Stimulated activated CD8-positive, alpha-beta memory T cell treated with anti-CD3 and anti-CD28 coated beads, Interleukin-4, amount 100 ng/mL, for 4 hours (primary cell): ENCODE data around the gene FARS2.
"Not testable (repeated sequence)": the region's sequence is repeated elsewhere in the genome, so short reads cannot be mapped to it uniquely, and the experiment has no call there.

Source experiments
- DNase-seq, 2 donors: peaks; one replicate each; pipeline ENCODE4 v3.0.0-alpha.2; 2020; ENCODE audit warnings: low read depth in 2 of 2, low spot score in 1 of 2

Gene FARS2

DNA sequence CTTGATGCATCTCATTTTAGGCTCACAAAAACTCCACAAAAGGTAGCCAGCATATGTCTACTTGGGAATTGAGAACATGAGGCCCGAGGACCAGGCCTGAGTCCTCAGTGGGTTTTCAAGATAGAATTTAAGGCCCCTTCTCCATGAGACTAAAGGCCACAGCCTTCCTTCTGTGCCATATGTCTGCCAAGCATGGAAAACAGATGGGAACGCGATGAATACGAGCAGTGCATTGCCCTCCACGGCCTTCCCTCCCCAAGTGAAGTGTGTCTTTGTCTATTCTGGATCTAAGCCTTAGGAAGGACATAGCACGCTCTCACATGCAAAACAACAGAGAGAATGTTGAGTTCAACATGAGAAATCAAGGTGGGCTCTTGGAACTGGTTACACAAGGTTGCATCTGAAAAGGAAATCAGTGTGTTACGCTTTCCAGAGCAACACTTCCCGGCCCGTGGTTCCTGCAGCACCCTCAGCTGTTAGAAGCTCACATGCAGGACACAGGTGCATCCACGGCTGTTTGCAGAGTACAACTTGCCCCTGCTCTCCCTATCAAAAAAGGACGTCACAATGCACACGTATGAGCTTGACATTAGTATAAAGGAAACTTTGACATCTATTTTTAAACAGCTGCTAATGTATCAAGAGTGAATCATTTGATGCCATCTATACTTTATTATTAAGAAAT lies 515.5 kb downstream of the FARS2 start:
- no peak for DNase-seq

DNA sequence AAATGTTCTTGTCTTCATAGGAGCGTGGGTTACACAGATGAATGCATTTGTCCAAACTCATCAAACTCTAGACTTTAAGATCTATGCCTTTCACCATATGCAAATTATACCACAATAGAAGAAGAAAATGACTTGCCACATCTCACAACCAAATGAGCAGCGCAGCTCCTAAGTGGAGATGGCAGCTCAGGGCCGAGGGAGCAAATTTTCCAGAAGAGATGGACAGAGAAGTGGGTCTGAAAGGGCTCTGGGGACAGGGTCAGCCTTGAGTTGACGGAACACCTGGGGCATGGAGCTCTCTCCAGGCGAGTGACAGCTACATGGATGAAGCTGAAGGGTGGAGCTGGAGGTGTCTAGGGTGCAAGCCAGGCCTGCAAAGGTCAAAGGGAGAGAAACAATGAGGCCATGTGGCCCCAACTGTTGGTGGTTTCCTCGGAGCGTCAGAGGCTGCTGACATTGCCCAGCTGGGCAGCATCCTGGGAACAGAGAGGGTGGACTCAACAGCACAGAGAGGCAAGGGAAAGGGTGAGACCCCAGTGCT lies 517.1 kb downstream of the FARS2 start:
- DNase-seq: no peak

DNA sequence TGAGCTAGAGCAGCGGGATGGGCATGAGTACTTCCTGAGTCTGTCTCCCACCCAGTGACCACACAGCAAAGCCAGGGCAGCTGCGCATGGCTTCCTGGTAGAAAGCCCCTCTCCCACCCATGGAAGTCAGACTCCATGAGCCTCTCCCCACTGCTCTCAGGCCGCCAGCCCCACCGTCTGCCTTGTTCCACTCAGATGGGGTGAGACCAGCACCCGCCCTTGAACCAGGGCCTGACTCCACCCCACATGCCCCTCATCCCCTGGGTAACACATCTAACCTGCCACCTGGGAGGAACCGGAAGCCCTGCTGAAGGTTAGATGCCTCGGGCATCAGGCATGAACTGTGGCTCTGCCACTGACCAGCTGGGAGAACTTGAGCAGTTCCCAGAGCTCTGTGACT lies 517.6 kb downstream of the FARS2 start:
- DNase-seq: no peak

DNA sequence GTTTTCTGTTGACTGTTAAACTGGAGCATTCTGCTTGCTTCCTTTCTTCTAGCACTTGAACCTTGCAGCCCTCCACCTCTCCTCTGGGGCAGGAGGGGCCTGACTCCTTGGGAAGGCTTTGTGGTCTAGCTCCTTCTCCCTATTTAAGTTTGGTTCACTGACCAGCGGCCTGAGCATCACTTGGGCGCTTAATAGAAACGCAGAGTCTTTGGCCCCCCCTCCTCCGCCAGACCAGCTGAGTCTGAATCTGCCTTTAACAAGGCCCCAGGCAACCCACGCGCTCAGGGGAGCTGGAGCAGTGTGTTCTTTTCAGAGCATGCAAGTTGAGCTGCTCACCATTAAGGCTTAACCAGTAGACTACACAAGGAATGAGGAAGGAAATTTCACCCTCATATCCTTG lies 519.7 kb downstream of the FARS2 start:
- DNase-seq: no peak

DNA sequence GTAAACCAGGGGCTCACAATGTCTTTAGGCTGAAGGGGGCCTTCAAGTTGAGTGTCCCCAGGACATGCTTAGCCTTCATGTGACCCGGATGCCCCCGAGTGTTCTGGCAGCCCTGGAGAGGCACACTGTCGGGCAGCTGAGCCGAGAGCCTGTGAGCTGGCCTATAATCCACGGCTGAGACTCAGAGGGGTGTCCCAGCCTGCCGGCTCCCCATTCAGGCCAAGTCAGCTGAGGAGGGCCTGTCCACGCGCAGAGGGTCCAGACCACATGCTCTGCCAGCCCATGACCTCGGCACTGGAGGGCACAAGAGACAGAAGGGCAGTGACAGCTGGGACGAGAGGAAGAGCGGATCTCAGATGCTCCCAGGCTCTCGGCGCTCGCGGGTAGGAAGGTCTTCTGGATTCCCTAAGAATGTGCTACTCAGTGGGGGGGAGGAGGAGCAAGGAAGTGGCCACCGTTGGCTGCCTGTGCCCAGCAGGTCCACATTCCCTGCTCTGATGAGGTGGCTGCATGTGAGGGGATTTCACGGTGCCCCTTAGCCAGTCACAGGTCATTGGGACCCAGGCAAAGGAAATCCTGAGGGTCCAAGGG lies 520.7 kb downstream of the FARS2 start:
- DNase-seq: no peak

DNA sequence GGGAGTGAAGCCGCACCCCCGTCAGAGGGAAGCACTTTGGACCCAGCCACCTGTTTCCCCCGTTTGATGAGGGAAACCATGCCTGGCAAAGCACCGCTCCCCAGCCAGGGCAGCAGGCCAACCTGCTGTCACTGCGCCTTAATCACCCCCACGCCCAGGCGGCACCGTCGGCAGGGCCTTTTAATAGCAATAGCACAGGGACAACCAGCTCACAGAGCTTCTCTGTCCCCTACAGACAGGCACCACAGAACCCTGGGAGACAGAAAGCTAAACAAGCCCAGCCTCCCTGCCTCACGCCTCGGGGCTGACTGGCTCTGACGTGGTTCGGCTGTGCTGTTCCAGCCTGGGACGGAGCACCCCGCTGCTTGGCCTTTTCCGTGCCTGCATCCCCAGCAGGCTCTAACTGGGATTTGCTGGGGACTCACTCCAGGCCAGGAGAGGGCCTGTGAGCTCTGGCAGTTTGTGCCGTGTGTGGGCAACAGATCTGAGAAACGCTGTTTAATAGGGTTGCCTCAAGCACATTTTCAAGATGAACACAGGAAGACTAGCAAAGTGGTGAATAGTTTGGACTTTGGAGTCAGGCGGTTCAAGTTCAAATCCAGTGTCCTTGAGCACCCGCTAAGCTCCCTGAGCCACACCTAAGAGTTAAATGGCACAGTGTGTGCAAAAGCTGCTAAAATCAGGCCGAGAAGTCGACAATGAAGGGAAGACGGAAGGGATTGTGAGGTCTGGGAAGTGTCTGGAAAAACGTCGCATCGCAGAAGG lies 521.7 kb downstream of the FARS2 start:
- DNase-seq: no peak

DNA sequence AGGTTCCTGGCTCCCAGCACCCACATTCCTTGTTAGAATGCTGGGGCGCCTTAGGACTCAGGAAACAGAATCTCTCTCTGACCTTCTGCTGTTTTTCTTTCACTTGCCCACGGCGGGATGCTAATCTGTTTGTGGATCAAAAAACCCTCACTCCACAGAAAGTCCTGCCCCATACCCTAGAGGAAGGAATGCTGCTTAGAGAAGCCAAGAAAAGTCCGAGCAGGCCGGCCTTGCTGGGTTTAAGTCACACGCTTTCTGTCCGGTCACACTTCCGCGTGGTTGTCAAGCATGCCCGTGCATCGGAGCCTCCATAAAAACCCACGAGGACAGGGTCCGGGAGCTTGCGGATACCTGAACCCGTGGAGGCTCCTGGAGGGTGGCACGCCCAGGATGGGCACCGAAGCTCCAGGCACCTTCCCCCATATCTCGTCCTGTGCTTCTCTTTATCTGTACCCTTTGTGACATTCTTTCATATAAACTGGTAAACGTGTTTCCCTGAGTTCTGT lies 522.3 kb downstream of the FARS2 start:
- no peak for DNase-seq

DNA sequence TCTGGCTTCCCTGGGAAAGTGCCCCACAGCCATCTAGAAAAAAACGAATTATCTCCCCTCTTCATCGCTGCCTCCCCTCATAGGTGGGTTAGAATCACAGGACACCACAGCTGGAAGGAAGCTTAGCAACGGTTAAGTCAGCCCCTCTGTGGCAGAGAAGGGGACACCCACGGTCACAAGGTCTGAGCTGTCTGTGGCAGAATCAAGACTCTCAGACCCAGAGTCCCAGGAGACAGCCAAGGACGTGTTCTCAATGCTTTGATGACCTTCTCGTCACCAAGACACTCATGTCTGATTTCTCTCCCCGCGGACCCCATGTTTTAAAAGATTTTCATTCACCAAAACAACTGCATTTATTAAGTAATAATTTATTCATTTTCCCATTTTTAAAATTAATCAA lies 523.9 kb downstream of the FARS2 start:
- no peak for DNase-seq

DNA sequence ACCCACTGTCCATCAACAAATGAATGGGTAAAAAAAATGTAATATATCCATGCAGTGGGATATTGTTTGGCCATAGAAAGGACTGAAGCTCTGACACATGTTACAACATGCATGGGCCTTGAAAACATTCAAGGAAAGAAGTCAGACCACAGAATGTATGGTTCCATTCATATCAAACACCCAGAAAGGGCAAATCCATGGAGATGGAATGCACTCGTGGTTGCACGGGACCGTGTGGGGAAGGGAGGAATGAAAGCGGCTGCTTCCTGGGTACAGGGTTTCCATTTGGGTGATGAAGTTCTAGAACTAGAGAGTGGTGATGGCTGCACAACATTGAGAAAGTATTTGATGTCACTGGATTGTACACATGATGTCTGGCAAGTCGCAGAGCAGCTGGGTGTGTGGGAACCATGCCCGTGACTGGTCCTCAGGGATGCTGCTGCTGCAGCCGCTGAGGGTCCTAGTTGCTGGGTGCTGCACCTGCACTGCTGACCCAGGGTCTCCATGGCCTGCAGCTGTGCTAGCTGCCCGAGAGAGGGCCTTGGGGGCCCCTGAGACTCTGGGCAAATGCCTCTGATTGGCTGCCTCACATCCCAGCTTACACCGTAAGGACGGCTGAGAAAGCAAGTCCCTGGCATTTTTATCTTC lies 525.1 kb downstream of the FARS2 start:
- no peak for DNase-seq

DNA sequence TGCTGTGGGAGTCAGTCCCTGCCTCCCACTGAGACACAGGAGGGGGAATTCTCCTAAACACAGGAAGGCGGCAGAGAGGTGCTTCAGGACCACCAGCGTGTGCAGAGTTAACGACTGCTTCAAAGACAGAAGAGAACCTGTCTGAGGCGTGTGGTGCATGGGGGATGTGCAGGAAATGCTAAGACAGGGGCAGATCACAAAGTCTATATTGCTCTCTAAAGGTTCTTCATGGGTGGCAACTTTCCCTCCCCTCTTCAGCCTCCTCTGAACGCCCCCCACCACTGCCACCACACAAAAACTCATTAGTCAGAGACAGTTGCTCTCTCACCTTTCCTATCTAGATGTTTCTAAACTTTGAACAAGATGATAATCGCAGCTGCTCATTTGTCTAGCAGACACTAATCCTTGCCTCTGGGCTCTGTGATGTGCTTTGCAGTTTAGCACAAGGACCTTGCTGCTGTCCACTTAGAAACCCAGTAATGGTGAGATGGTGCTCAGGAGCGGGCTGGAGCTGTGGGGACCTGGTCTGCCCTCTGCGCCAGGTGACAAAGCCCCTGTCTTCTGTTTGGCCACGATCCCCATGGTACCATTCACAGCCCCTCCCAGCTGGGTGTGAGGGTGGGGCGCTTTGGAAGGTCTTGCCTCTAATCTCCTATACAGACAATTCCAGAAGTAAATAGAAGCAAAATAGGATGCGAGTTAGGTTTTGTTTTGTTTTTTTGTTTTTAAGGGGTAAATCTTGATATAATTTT lies 525.8 kb downstream of the FARS2 start:
- DNase-seq: no peak

DNA sequence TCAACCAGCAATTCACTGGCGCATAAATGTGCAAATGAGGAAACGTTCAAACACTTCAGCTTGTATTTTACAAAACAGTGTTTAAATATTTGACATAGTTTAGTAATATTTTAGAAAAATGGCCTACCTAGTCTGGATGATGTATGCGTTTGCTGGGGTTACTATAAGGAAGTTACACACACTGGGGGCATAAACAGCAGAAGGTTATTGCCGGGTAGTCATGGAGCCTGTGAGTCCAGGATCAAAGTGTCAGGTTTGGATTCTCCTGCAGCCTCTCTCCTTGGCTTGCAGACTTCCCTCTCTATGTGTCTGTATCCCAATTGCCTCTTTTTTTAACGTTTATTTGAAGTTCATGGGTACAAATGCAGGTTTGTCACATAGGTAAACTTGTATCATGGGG lies 528.1 kb downstream of the FARS2 start:
- not testable (repeated sequence) for DNase-seq

DNA sequence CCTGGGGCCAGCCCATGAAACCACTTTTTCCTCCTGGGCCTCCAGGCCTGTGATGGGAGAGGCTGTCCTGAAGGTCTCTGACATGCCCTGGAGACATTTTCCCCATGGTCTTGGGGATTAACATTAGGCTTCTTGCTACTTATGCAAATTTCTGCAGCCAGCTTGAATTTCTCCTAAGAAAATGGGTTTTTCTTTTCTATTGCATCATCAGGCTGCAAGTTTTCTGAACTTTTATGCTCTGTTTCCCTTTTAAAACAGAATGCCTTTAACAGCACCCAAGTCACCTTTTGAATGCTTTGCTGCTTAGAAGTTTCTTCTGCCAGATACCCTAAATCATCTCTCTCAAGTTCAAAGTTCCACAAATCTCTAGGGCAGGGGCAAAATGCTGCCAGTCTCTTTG lies 535.2 kb downstream of the FARS2 start:
- not testable (repeated sequence) for DNase-seq

DNA sequence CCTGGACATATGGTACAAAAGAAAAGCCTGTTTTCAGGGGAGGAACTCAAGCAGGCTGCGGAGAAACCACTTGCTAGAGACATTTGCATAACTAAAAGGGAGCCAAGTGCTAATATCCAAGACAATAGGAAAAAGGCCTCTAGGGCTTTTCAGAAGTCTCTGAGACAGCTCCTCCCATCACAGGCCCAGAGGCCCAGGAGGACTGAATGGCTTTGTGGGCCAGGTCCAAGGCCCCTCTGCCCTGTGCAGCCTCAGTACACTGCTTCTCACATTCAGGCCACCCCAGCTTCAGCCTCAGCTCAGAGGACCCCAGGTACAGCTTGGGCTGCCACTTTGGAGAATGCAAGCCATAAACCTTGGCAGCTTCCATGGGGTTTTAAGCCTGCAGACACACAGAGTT lies 545.1 kb downstream of the FARS2 start:
- DNase-seq: not testable (repeated sequence)

DNA sequence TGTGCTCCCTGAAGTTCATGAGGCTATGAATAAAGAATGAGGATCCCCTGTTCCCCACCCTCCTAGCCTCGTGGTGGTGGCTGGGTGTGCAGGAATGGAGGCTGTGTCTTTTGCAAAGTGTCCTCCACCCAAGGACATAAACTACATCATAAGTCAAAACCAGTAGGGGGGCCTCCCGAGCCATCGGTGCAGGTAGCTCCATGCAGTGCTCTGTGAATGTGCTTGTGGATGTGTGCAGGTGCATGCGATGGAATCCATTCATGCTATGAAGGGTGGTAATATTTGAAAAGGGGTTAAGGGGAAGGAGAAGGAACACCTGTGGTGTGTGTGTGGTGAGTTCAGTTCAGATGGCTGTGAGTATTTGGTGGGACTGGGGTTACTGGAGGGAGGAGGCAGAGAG lies 548.1 kb downstream of the FARS2 start:
- DNase-seq: no peak

DNA sequence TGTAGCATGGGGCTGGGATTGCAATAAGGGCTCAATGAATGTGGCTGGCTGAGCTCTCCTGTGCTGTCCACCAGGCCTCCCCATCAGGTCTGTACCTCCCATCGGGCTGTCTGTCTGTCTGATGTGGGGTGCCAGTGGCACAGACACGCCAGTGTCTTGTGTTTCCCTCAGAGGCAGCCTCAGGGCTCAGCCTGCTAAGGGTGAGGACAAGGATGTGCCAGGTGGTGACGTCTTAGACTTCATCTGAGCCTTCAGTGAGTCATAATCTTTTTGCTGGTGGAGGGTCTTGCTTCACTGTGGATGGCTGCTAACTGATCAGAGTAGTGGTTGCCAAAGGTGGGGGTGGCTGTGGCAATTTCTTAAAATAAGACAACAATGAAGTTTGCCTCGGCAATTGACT lies 550.7 kb downstream of the FARS2 start:
- DNase-seq: no peak

DNA sequence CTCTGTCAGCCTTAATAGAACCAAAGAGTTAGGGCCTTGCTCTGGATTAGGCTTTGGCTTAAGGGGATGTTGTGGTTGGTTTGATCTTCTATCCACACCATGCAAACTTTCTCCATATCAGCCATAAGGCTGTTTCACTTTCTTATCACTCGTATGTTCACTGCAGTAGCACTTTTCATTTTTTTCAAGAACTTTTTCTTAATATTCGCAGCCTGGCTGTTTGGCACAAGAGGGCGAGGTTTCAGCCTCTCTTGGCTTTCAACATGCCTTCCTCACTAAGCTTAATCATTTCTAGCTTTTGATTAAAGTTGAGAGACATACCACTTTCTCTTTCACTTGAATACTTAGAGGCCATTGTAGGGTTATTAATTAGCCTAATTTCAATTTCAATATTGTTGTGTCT lies 552.3 kb downstream of the FARS2 start:
- DNase-seq: no peak

DNA sequence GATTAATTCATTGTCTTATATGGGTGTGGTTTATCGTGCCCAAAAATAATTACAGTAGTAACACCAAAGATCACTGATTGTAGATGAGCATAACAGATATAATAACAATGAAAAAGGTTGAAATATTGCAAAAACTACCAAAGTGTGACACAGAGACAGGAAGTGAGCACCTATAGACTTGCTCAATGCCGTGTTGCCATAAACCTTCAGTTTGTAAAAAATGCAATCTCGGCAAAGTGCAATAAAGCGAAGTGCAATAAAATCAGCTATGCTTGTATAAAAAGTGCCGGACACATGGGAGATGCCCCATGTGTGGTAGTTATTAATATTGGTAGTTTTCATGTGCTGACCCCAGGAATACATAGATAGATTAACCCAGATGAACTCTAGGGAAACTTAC lies 552.8 kb downstream of the FARS2 start:
- DNase-seq: no peak

DNA sequence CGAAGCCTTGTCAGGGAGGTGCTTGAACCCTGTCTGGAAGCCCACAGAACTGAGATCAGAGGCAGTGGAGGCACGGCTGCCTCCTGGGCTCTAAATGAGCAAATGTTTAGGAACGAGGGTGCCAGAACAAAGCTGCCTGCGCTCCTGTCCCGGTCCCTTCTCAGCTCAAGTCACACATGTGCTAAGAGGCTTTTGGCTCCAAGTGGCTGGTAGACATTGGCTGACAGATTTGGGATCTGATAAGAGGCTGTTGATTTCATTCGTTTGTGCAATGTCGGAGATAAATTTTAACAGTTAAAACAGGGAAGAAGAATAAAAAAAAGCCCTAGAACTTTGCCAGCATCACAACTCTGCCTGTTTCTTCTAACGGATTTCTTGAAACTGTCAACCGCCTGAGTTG lies 553.6 kb downstream of the FARS2 start:
- DNase-seq: no peak

DNA sequence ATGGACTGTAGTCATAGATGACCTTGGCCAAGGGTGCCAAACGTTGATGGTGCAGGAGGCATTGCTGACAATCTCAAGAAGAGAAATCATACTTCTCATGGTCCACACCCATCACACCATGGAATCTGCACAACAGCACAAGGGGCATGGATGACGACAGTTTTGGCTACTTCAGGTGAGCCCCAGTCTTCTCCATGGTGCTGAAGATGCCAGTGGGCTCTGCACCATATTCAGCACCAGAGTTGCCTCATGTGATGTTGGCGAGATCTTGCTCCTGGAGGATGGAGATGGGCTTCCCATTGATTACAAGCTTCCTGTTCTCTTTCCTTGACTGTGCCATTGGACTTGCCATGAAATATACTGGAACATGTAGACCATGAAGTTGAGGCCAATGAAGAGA lies 556.6 kb downstream of the FARS2 start:
- DNase-seq: no peak

DNA sequence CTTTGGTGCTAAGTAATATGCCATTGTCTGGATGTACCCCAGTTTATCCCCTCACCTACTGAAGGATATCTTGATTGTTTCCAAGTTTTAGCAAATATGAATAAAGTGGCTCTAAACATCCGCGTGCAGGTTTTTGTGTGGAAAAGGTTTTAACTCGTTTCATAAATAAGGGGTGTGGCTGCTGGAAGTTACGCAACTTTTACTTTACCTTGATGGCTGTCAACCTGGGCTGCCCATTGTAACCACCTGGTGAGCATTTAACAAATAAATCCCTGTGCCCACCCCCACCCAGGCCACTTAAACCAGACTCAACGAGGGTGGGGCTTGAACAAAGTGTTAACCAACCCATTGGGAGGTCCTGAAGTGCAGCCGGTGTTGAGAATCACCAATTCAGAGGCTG lies 557.6 kb downstream of the FARS2 start:
- DNase-seq: no peak
